Uterus (tissue), 2 donors: ENCODE data around the gene KCNMA1.

Experiments used
- POLR2A ChIP-seq, 2 donors: fragments of 450-650 bp; IDR thresholded peaks; one replicate each; pipeline ENCODE4 v1.6.1; 2016; ENCODE audit warnings: antibody characterized with exemption in 2 of 2, mild to moderate bottlenecking in 1 of 2, moderate library complexity in 1 of 2
- TF ChIP-seq, protein P1 (sequence below), 4 experiments: fragments of 200-600 bp in 2 of 4; fragments of 450-650 bp in 2 of 4; sonication (generic) in 2 of 4; IDR thresholded peaks; one replicate each; pipeline ENCODE4 v1.5.1; 2016 to 2019; ENCODE audit warnings: antibody characterized with exemption in 4 of 4, mild to moderate bottlenecking in 2 of 4, moderate library complexity in 1 of 4

GRCh38 chr10:77461636-77462296, 175.8 kb downstream of the KCNMA1 start:
- TF ChIP-seq, protein P1, sequence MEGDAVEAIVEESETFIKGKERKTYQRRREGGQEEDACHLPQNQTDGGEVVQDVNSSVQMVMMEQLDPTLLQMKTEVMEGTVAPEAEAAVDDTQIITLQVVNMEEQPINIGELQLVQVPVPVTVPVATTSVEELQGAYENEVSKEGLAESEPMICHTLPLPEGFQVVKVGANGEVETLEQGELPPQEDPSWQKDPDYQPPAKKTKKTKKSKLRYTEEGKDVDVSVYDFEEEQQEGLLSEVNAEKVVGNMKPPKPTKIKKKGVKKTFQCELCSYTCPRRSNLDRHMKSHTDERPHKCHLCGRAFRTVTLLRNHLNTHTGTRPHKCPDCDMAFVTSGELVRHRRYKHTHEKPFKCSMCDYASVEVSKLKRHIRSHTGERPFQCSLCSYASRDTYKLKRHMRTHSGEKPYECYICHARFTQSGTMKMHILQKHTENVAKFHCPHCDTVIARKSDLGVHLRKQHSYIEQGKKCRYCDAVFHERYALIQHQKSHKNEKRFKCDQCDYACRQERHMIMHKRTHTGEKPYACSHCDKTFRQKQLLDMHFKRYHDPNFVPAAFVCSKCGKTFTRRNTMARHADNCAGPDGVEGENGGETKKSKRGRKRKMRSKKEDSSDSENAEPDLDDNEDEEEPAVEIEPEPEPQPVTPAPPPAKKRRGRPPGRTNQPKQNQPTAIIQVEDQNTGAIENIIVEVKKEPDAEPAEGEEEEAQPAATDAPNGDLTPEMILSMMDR (IDR thresholded peaks at IDR 0.05) = no peak
- no peak for TF ChIP-seq POLR2A (IDR thresholded peaks at IDR 0.05)
